MM.1S (cell line): ENCODE results near the gene WASHC3.

Experiments used
- DNase-seq: peaks from one replicate; pipeline ENCODE4 v3.0.0-alpha.2; 2015
- H2AFZ ChIP-seq: fragments of 300-600 bp; sonication (generic); 2 replicates; pipeline ENCODE4 v1.6.0; 2016; ENCODE audit warnings: antibody characterized with exemption, low read length
- H3F3A ChIP-seq: fragments of 300-600 bp; sonication (generic); 2 replicates; pipeline ENCODE4 v1.6.1; 2016; ENCODE audit warnings: mild to moderate bottlenecking, antibody characterized with exemption, low read length, moderate library complexity, mixed read lengths; ENCODE audit not compliant: insufficient read depth
- H3K27ac ChIP-seq: fragments of 300-600 bp; sonication (generic); 2 replicates; pipeline ENCODE4 v1.5.1; 2016; ENCODE audit warnings: mild to moderate bottlenecking, low read length
- H3K27me3 ChIP-seq: fragments of 300-600 bp; sonication (generic); replicated peaks from 2 replicates; pipeline ENCODE4 v1.6.0; 2016; ENCODE audit warnings: low read length; ENCODE audit not compliant: insufficient read depth
- H3K36me3 ChIP-seq: fragments of 300-600 bp; sonication (generic); replicated peaks from 2 replicates; pipeline ENCODE4 v1.6.1; 2016; ENCODE audit warnings: mild to moderate bottlenecking, low read length, mixed read lengths; ENCODE audit not compliant: insufficient read depth
- H3K4me1 ChIP-seq: fragments of 300-600 bp; sonication (generic); 2 replicates; pipeline ENCODE4 v1.6.1; 2016; ENCODE audit warnings: low read length, mixed read lengths
- H3K4me2 ChIP-seq: fragments of 300-600 bp; sonication (generic); 2 replicates; pipeline ENCODE4 v1.6.0; 2016; ENCODE audit warnings: low read depth, low read length
- H3K4me3 ChIP-seq: fragments of 300-600 bp; sonication (generic); 2 replicates; pipeline ENCODE4 v1.5.1; 2016; ENCODE audit warnings: low read length, mixed read lengths
- H3K79me2 ChIP-seq: fragments of 300-600 bp; sonication (generic); 2 replicates; pipeline ENCODE4 v1.6.1; 2016; ENCODE audit warnings: mixed run types, low read length, mixed read lengths
- H3K9ac ChIP-seq: fragments of 300-600 bp; sonication (generic); 2 replicates; pipeline ENCODE4 v1.6.1; 2016; ENCODE audit warnings: low read length, mixed read lengths
- H3K9me2 ChIP-seq: fragments of 300-600 bp; sonication (generic); replicated peaks from 2 replicates; pipeline ENCODE4 v1.6.1; 2016; ENCODE audit warnings: mild to moderate bottlenecking, low read length, mixed read lengths; ENCODE audit not compliant: insufficient read depth
- H3K9me3 ChIP-seq: fragments of 300-600 bp; sonication (generic); replicated peaks from 2 replicates; pipeline ENCODE4 v1.6.1; 2016; ENCODE audit warnings: mild to moderate bottlenecking, low read length, mixed read lengths; ENCODE audit not compliant: insufficient read depth
- H4K20me1 ChIP-seq: fragments of 300-600 bp; sonication (generic); 2 replicates; pipeline ENCODE4 v1.6.1; 2016; ENCODE audit warnings: mild to moderate bottlenecking, low read length, moderate library complexity, mixed read lengths; ENCODE audit not compliant: insufficient read depth
- EZH2 ChIP-seq: fragments of 300-600 bp; sonication (generic); optimal IDR thresholded peaks from 2 replicates; pipeline ENCODE3; 2017; ENCODE audit warnings: low read depth, mild to moderate bottlenecking, antibody characterized with exemption, low read length, mixed read lengths
- EZH2phosphoT487 ChIP-seq: fragments of 300-600 bp; sonication (generic); IDR thresholded peaks from 2 replicates; pipeline ENCODE4 v1.6.1; 2018; ENCODE audit warnings: antibody characterized with exemption, low read length
- TF ChIP-seq, protein P1 (sequence below): fragments of 300-600 bp; sonication (generic); IDR thresholded peaks from 2 replicates; pipeline ENCODE4 v1.5.1; 2016; ENCODE audit warnings: antibody characterized with exemption, low read length, mixed read lengths

WASHC3 gene

DNA sequence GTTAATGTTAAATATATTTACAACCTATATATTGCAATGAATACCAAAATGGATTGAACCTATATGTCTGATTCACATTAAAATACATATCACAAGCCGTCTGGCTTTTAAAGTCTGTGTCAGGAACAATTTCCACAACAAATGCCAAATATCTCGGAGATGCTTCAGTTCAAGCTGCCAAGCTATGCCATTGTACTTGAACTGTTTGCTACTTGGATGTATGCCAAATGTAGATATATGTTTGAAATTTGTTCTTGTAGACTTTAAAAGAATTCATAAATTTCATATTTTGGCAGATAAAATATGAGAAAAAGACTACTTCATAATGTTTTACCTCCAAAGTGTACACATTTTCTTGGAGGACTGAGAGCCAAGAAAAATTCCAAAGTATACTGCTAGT is 37.0 kb downstream of the WASHC3 start:
- TF ChIP-seq, protein P1, sequence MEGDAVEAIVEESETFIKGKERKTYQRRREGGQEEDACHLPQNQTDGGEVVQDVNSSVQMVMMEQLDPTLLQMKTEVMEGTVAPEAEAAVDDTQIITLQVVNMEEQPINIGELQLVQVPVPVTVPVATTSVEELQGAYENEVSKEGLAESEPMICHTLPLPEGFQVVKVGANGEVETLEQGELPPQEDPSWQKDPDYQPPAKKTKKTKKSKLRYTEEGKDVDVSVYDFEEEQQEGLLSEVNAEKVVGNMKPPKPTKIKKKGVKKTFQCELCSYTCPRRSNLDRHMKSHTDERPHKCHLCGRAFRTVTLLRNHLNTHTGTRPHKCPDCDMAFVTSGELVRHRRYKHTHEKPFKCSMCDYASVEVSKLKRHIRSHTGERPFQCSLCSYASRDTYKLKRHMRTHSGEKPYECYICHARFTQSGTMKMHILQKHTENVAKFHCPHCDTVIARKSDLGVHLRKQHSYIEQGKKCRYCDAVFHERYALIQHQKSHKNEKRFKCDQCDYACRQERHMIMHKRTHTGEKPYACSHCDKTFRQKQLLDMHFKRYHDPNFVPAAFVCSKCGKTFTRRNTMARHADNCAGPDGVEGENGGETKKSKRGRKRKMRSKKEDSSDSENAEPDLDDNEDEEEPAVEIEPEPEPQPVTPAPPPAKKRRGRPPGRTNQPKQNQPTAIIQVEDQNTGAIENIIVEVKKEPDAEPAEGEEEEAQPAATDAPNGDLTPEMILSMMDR: no peak
- TF ChIP-seq EZH2: no peak
- TF ChIP-seq EZH2phosphoT487: no peak
- H3K9me3 ChIP-seq: no peaks in the 10 kb centered on the region
- H3K4me2 ChIP-seq: no peak overlapping the region
- H3K36me3 ChIP-seq: no peaks in the 10 kb centered on the region
- no peaks in the 10 kb centered on the region for H3F3A ChIP-seq
- H3K9me2 ChIP-seq: no peaks in the 10 kb centered on the region
- no peaks in the 10 kb centered on the region for H4K20me1 ChIP-seq
- DNase-seq: no peak
- no peak overlapping the region for H3K4me3 ChIP-seq
- H2AFZ ChIP-seq: no peak overlapping the region
- no peaks in the 10 kb centered on the region; the same call in 1 of the 2 replicates for H3K4me1 ChIP-seq
- no peaks in the 10 kb centered on the region for H3K27me3 ChIP-seq
- H3K9ac ChIP-seq: no peak overlapping the region
- no peaks in the 10 kb centered on the region for H3K79me2 ChIP-seq
- H3K27ac ChIP-seq: no peak overlapping the region

GRCh38 chr12:102023343-102023930 is 38.4 kb downstream of the WASHC3 start:
- H4K20me1 ChIP-seq: no peaks in the 10 kb centered on the region
- DNase-seq: no peak
- H2AFZ ChIP-seq: no peak overlapping the region
- no peaks in the 10 kb centered on the region for H3K36me3 ChIP-seq
- no peak overlapping the region for H3K4me2 ChIP-seq
- H3K79me2 ChIP-seq: no peaks in the 10 kb centered on the region
- H3K27ac ChIP-seq: no peak overlapping the region
- no peak overlapping the region for H3K9ac ChIP-seq
- no peaks in the 10 kb centered on the region for H3K27me3 ChIP-seq
- no peaks in the 10 kb centered on the region for H3K9me2 ChIP-seq
- no peak for TF ChIP-seq EZH2
- no peak for TF ChIP-seq EZH2phosphoT487
- TF ChIP-seq, protein P1: no peak
- no peaks in the 10 kb centered on the region for H3K9me3 ChIP-seq
- H3K4me1 ChIP-seq: no peaks in the 10 kb centered on the region; the same call in 1 of the 2 replicates
- H3K4me3 ChIP-seq: no peak overlapping the region
- no peaks in the 10 kb centered on the region for H3F3A ChIP-seq

GRCh38 chr12:102022286-102022685 is 39.5 kb downstream of the WASHC3 start:
- H2AFZ ChIP-seq: no peak overlapping the region
- H3K4me3 ChIP-seq: no peak overlapping the region
- no peaks in the 10 kb centered on the region for H3K9me2 ChIP-seq
- no peaks in the 10 kb centered on the region for H3K27me3 ChIP-seq
- no peak overlapping the region for H3K9ac ChIP-seq
- H3K4me2 ChIP-seq: no peak overlapping the region
- H3K79me2 ChIP-seq: no peaks in the 10 kb centered on the region
- H3K36me3 ChIP-seq: no peaks in the 10 kb centered on the region
- no peak overlapping the region for H3K27ac ChIP-seq
- no peaks in the 10 kb centered on the region for H3F3A ChIP-seq
- no peak for DNase-seq
- no peaks in the 10 kb centered on the region for H4K20me1 ChIP-seq
- no peak for TF ChIP-seq EZH2
- no peak for TF ChIP-seq EZH2phosphoT487
- TF ChIP-seq, protein P1: no peak
- H3K4me1 ChIP-seq: no peaks in the 10 kb centered on the region; the same call in 1 of the 2 replicates
- no peaks in the 10 kb centered on the region for H3K9me3 ChIP-seq
